Natural killer cell (primary cell): ENCODE data around the gene ADAMTS14. TPM values are rescaled to one million over a fixed set of nuclear protein-coding genes. Genes with fewer than 3 reads are reported as not detected.

Experiments used
- ATAC-seq, 3 donors: fragments of 150-1000 bp in 2 of 3; fragments of 200-7000 bp in 1 of 3; cut with Tn5 transposase; 1 replicate in 1 of 3; 2 replicates in 2 of 3; pipeline ENCODE4 v1.10.0; 2021; ENCODE audit warnings: mild to moderate bottlenecking in 2 of 3, moderate library complexity in 2 of 3
- DNase-seq, 2 donors: peaks; one replicate each; pipeline versions ENCODE4 v3.0.0 to v3.0.0-alpha.2; 2013 to 2021; ENCODE audit warnings: mixed read lengths in 1 of 2
- H3K27ac ChIP-seq: one replicate; pipeline ENCODE4 v1.5.1; 2013; ENCODE audit warnings: mild to moderate bottlenecking, low read length
- H3K27me3 ChIP-seq: one replicate; pipeline ENCODE4 v1.6.1; 2013; ENCODE audit warnings: low read length; ENCODE audit not compliant: control insufficient read depth, insufficient read depth
- H3K36me3 ChIP-seq: one replicate; pipeline ENCODE4 v1.6.1; 2013; ENCODE audit warnings: low read length; ENCODE audit not compliant: control insufficient read depth, insufficient read depth
- H3K4me1 ChIP-seq: one replicate; pipeline ENCODE4 v1.6.1; 2013; ENCODE audit warnings: low read length; ENCODE audit not compliant: control insufficient read depth, insufficient read depth
- H3K4me3 ChIP-seq: one replicate; pipeline ENCODE4 v1.5.1; 2013; ENCODE audit warnings: low read length
- H3K9me3 ChIP-seq: one replicate; pipeline ENCODE4 v1.6.1; 2013; ENCODE audit warnings: low read length; ENCODE audit not compliant: control insufficient read depth, insufficient read depth
- H3K27ac Mint-ChIP-seq, 2 donors: one replicate each; pipeline ENCODE4 v1.8.0; 2022; ENCODE audit warnings: mild to moderate bottlenecking in 2 of 2, mixed read lengths in 2 of 2, moderate library complexity in 1 of 2
- H3K27me3 Mint-ChIP-seq, 2 donors: one replicate each; pipeline ENCODE4 v1.8.0; 2022; ENCODE audit warnings: low read depth in 2 of 2, mixed read lengths in 2 of 2
- H3K36me3 Mint-ChIP-seq: one replicate; pipeline ENCODE4 v1.8.0; 2022; ENCODE audit warnings: mixed read lengths
- H3K4me1 Mint-ChIP-seq, 2 donors: one replicate each; pipeline ENCODE4 v1.8.0; 2022; ENCODE audit warnings: mixed read lengths in 2 of 2
- H3K4me3 Mint-ChIP-seq: one replicate; pipeline ENCODE4 v1.8.0; 2022; ENCODE audit warnings: mild to moderate bottlenecking, moderate library complexity, mixed read lengths
- H3K9me3 Mint-ChIP-seq, 2 donors: one replicate each; pipeline ENCODE4 v1.8.0; 2022; ENCODE audit warnings: mixed read lengths in 2 of 2
- CTCF ChIP-seq: fragments of 200-600 bp; IDR thresholded peaks from one replicate; pipeline ENCODE4 v1.8.0; 2022; ENCODE audit warnings: antibody characterized with exemption
- WGBS: methylation state at CpG from one replicate; pipeline ENCODE4 v1.1.7; 2013; ENCODE audit warnings: missing lambda C conversion rate; ENCODE audit not compliant: insufficient coverage; 5-methylcytosine and 5-hydroxymethylcytosine counted together
- intact Hi-C: fragments of 100-400 bp; cut with micrococcal nuclease; formaldehyde crosslinking; loops from one replicate; pipeline ENCODE4 v1.14.2; 2022
- total RNA-seq, 4 donors: library from RNA; stranded (reverse); fragments of 120-200 nt in 1 of 4; gene quantifications; one replicate each; pipeline versions ENCODE4 v1.2.3 to v1.2.4, GENCODE V29; 2013 to 2022

Gene ADAMTS14
- total RNA-seq, 3 donors from 2014 or later (not counting 1 experiment from before 2014, with no cell fraction given): 0.70 to 1.5 (median 1.1) TPM

GRCh38 chr10:70756700-70757360 is 84.5 kb downstream of the ADAMTS14 start:
- H3K4me1 ChIP-seq: peaks cover 4% of the 10 kb centered on the region
- WGBS: 92% methylated on average over 8 of the region's 8 CpGs
- no peak overlapping the region for H3K27ac Mint-ChIP-seq

GRCh38 chr10:70757856-70758255 is 85.5 kb downstream of the ADAMTS14 start:
- Mint-ChIP-seq H3K36me3 (no peaks in the 10 kb centered on the region), H3K4me1 (peaks cover 16 to 19% of the 10 kb centered on the region in 2 donors), H3K27me3 (no peaks in the 10 kb centered on the region), H3K27ac (no peak overlapping the region), H3K9me3 (no peaks in the 10 kb centered on the region), H3K4me3 (no peak overlapping the region)
- DNase-seq: no peak
- intact Hi-C loops: loop anchor here (2.0 to 5.0 kb wide), 2 partner anchors 123 to 141 kb away; no protein-coding TSS in a partner anchor
- TF ChIP-seq CTCF: no peak
- Histone ChIP-seq H3K9me3 (no peaks in the 10 kb centered on the region), H3K4me1 (peaks cover 4% of the 10 kb centered on the region), H3K4me3 (no peak overlapping the region), H3K27ac (no peak overlapping the region), H3K36me3 (no peaks in the 10 kb centered on the region), H3K27me3 (no peaks in the 10 kb centered on the region)
- 94% methylated on average over 13 of the region's 13 CpGs for WGBS
- no peak for ATAC-seq

More at GRCh38 chr10:70756700-70757360, 84.5 kb downstream of the ADAMTS14 start:
- no peak overlapping the region for H3K4me3 Mint-ChIP-seq
- Histone ChIP-seq H3K36me3 (no peaks in the 10 kb centered on the region), H3K9me3 (no peaks in the 10 kb centered on the region), H3K27ac (no peak overlapping the region), H3K4me3 (no peak overlapping the region), H3K27me3 (no peaks in the 10 kb centered on the region)
- no peaks in the 10 kb centered on the region for H3K27me3 Mint-ChIP-seq
- intact Hi-C loops: loop anchor here (5.0 kb wide), 1 partner anchor 140 kb away; no protein-coding TSS in a partner anchor
- ATAC-seq (no peak), DNase-seq (no peak)
- H3K9me3 Mint-ChIP-seq: no peaks in the 10 kb centered on the region
- no peaks in the 10 kb centered on the region for H3K36me3 Mint-ChIP-seq
- no peak for TF ChIP-seq CTCF
- peaks cover 16 to 21% of the 10 kb centered on the region in 2 donors for H3K4me1 Mint-ChIP-seq

- WGBS: 37% methylated on average over 7 of the region's 7 CpGs
- Mint-ChIP-seq H3K4me3 (no peak overlapping the region), H3K27me3 (no peaks in the 10 kb centered on the region), H3K4me1 (peaks cover 15 to 16% of the 10 kb centered on the region in 2 donors), H3K27ac (peak overlapping the region in 1 of 2 donors; percentile 60), H3K36me3 (no peaks in the 10 kb centered on the region), H3K9me3 (no peaks in the 10 kb centered on the region)
- Histone ChIP-seq H3K36me3 (no peaks in the 10 kb centered on the region), H3K4me1 (peaks cover 4% of the 10 kb centered on the region), H3K27ac (no peak overlapping the region), H3K9me3 (no peaks in the 10 kb centered on the region), H3K4me3 (no peak overlapping the region), H3K27me3 (no peaks in the 10 kb centered on the region)
- DNase-seq (peak; percentile 63 to 82), ATAC-seq (peak; percentile 40 to 77 (median 68))
- TF ChIP-seq CTCF: peak; percentile 94
- intact Hi-C loops: loop anchor here (1.0 to 5.0 kb wide), 4 partner anchors 122 to 209 kb away; no protein-coding TSS in a partner anchor
These were observed 86.6 kb downstream of the ADAMTS14 start for GRCh38 chr10:70758757-70759514.
